ENCODE measurements around the gene WDR7. TPM values are rescaled to one million over a fixed set of nuclear protein-coding genes. Genes with fewer than 3 reads are reported as not detected.

The WDR7 gene
- total RNA-seq, 2 experiments from 2014 or later, result 28.8 to 30.5 TPM

- H3K36me3 Mint-ChIP-seq (ENCODE audit: low read depth), result peaks cover 32% of the 10 kb centered on the region
- no peaks in the 10 kb centered on the region for H3K27me3 Mint-ChIP-seq
- intact Hi-C loops (cut with DNase I, micrococcal nuclease), result no loop called here
- H3K4me3 Mint-ChIP-seq, result no peak overlapping the region
- H3K4me1 Mint-ChIP-seq (ENCODE audit: low read depth), result no peaks in the 10 kb centered on the region
- H3K9me3 Mint-ChIP-seq, result peaks cover 2% of the 10 kb centered on the region
- Histone ChIP-seq H3K27me3 (ENCODE audit: control insufficient read depth in 1 of 2, insufficient read depth in 2 of 2, low read length in 2 of 2) (no peaks in the 10 kb centered on the region), H3K36me3 (ENCODE audit: insufficient read depth, low read length) (no peaks in the 10 kb centered on the region), H3K27ac (ENCODE audit: low read depth in 1 of 2, low read length in 2 of 2) (no peak overlapping the region), H3K4me3 (ENCODE audit: low read length) (no peak overlapping the region), H3K9me3 (ENCODE audit: control insufficient read depth in 1 of 2, insufficient read depth in 1 of 2, low read length in 2 of 2) (peaks cover 0 to 6% of the 10 kb centered on the region in 2 experiments), H3K4me1 (ENCODE audit: insufficient read depth, low read length) (no peaks in the 10 kb centered on the region)
- ATAC-seq (ENCODE audit: poor library complexity), result no peak
- CTCF ChIA-PET, result interaction anchor here (1.4 kb wide), 1 partner anchor 18 kb away, joined by 3 read pairs; no protein-coding TSS in a partner anchor
- no peak for DNase-seq
- TF ChIP-seq CTCF (IDR thresholded peaks at IDR 0.05), result no peak
- POLR2A ChIA-PET, result no interaction called here
- no peak overlapping the region for H3K27ac Mint-ChIP-seq
Measured at GRCh38 chr18:56851774-56852173, 200.6 kb downstream of the WDR7 start.

GRCh38 chr18:56853961-56854360, 202.8 kb downstream of the WDR7 start:
- no peak for DNase-seq
- no peak for TF ChIP-seq CTCF (IDR thresholded peaks at IDR 0.05)
- Histone ChIP-seq H3K4me1 (ENCODE audit: insufficient read depth, low read length) (no peaks in the 10 kb centered on the region), H3K27ac (ENCODE audit: low read depth in 1 of 2, low read length in 2 of 2) (no peak overlapping the region), H3K27me3 (ENCODE audit: control insufficient read depth in 1 of 2, insufficient read depth in 2 of 2, low read length in 2 of 2) (no peaks in the 10 kb centered on the region), H3K4me3 (ENCODE audit: low read length) (no peak overlapping the region), H3K9me3 (ENCODE audit: control insufficient read depth in 1 of 2, insufficient read depth in 1 of 2, low read length in 2 of 2) (no peaks in the 10 kb centered on the region), H3K36me3 (ENCODE audit: insufficient read depth, low read length) (no peaks in the 10 kb centered on the region)
- intact Hi-C loops (cut with DNase I, micrococcal nuclease), result no loop called here
- CTCF ChIA-PET, result no interaction called here
- Mint-ChIP-seq H3K4me3 (no peak overlapping the region), H3K4me1 (ENCODE audit: low read depth) (no peaks in the 10 kb centered on the region), H3K9me3 (no peaks in the 10 kb centered on the region), H3K27me3 (no peaks in the 10 kb centered on the region), H3K36me3 (ENCODE audit: low read depth) (peaks cover 17% of the 10 kb centered on the region), H3K27ac (no peak overlapping the region)
- POLR2A ChIA-PET, result no interaction called here
- ATAC-seq (ENCODE audit: poor library complexity), result no peak

GRCh38 chr18:56861244-56861643, 210.1 kb downstream of the WDR7 start:
- H3K27ac Mint-ChIP-seq, result no peak overlapping the region
- DNase-seq, result no peak

More at GRCh38 chr18:56861244-56861643, 210.1 kb downstream of the WDR7 start:
- Histone ChIP-seq H3K9me3 (ENCODE audit: control insufficient read depth in 1 of 2, insufficient read depth in 1 of 2, low read length in 2 of 2) (no peaks in the 10 kb centered on the region), H3K36me3 (ENCODE audit: insufficient read depth, low read length) (no peaks in the 10 kb centered on the region), H3K27me3 (ENCODE audit: control insufficient read depth in 1 of 2, insufficient read depth in 2 of 2, low read length in 2 of 2) (no peaks in the 10 kb centered on the region), H3K4me1 (ENCODE audit: insufficient read depth, low read length) (no peaks in the 10 kb centered on the region), H3K27ac (ENCODE audit: low read depth in 1 of 2, low read length in 2 of 2) (no peak overlapping the region), H3K4me3 (ENCODE audit: low read length) (no peak overlapping the region)
- Mint-ChIP-seq H3K4me1 (ENCODE audit: low read depth) (no peaks in the 10 kb centered on the region), H3K4me3 (no peak overlapping the region), H3K36me3 (ENCODE audit: low read depth) (no peaks in the 10 kb centered on the region), H3K9me3 (no peaks in the 10 kb centered on the region), H3K27me3 (no peaks in the 10 kb centered on the region)
- ChIA-PET POLR2A (no interaction called here), CTCF (no interaction called here)
- no peak for TF ChIP-seq CTCF (IDR thresholded peaks at IDR 0.05)
- ATAC-seq (ENCODE audit: poor library complexity), result no peak
- intact Hi-C loops (cut with DNase I, micrococcal nuclease), result no loop called here
